GDM1 (cell line): ENCODE results near the gene NDUFS6.

ENCODE experiments used
- DNase-seq: peaks from one replicate; lab custom pipeline; 2025; lab: John Stamatoyannopoulos, UW

The NDUFS6 gene

DNA sequence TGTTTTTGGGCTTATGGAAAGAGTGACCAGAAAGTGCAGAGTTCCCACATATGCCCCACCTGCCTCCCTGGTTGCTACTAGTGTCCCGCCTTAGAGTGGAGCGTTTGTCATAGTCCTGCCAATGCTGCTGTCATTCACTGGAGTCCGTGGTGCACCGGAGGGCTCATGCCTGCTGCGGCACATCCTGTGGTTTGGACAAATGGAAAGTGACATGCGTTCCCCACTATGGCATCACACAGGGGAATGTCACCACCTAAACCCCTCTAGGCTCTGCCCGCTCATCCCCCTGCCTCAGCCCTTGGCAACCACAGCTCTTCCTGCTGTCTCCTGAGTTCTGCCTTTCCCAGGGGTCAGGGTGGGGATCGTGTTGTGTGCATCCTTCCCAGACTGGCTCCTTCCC is 52.3 kb downstream of the NDUFS6 start:
- DNase-seq: no peak

DNA sequence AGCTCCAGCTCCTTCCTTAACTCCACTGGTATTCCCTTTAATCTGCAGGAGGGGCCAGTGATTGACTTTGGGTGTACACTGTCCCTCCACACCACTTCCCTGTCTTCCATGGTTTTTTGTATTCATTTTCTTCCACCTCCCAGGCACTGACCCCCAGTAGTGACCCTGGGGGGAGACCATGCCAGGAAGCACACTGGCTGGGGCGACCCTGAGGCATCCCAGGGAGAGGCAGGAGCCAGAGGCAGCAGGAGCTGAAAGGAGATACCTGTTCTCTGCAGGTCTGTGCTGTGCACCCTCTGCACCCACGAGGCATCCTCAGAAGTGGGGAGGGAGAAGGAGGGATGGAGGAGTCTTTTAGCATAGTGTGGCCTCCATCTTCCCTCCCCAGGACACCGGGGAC is 53.9 kb downstream of the NDUFS6 start:
- no peak for DNase-seq

DNA sequence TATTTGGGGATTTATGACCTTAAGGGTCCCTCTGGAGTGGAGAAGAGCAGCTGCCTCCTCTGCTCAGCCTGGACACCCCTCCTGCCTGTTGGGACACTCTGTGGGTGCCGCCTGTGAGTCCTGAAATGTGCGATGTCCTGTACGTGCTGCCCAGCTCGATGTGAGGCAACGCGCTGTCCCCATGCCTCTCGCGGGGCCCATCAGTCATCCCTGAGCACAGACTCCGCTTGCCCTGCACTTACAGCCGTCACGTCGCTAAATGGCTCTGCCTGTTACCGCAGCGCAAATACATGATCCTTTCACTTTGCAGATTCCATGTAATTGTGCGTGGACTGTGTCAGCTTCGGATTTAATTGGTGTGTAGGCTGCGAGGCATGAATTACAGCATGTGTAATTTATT is 54.4 kb downstream of the NDUFS6 start:
- no peak for DNase-seq

DNA sequence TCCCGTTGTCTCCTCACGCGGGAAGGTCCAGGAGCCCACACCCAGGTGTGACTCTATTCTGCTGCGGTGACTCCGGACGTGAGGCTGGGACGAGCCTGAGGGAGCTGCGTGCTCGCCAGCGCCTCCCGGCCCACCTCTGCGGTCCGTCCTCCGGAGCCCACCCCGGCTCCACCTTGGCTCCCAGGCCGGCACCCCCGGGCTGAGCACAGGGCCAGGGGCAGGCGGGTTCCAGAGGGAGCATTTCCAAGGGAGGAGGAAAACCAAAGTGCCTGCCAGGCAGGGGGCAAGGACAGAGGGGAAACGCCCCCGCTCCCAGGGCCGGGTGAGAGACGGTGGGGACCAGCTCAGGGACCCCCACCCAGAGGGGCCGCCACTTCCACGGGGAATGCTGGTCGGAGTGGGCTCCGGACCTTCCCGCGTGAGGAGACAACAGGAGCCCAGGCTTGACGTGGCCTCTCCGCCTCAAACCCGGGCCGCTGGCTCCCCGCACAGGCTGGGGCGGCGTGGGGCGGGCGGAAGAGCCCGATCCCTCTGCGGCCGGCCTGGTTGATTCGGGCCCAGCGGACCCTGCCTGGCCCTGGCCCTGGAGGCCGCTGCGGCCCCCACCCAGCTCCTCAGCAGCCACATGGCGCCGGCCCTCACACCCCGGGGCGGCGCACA is 55.5 kb downstream of the NDUFS6 start:
- no peak for DNase-seq

DNA sequence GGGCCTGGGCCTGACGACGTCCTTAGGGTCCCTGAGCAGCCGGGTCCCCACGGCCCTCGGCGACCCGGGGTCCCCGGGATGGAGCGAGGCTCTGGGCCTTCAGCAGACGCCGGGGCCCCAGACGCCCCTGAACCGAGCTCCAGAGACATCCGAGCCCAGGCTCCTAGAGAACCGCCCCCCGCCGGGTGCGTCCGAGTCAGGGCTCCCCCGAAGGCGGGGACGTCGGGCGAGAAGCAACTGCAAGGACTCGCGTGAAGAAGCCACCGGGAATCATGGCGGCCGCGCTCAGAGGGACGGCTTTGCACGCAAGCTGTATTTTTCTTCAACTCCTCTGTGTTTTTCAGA is 56.0 kb downstream of the NDUFS6 start:
- no peak for DNase-seq

DNA sequence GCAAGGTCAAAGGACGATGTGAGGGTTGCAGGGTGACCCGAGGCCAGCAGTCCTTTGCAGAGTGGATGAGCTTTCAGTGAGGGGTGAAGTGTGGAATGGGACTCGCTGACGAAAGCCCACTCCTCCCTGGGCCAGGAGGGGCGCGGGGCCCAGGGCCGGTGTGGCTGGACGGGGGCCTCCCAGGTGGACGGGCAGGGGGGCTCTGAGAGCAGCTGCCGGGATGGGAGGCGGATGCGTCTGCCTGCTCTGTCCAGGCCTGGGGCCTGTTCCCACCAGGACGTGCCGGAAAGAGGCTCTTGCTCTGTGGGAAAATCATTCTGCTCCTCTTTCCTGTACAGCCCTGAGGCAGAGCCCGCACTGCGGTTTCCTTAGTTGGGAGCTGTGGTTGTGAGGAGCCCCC is 57.2 kb downstream of the NDUFS6 start:
- DNase-seq: no peak

DNA sequence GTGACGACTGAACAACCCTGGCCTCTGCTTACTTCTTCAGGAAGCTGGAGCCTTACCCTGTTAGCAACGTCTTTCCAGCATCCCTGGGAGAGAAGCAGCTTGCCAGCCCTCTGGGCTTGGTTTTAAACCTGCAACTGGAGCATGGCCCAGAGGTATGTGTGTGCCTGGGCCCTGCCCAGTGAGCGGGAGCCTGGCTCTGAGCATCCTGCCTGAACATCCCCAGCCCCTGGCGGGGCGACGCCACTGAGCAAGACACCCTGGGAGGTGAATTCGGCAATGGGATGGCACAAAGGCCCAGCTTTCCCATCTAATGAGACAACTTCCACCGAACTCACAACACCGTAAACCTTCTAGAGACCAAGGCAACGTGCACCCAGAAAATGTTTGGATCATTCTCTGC is 57.9 kb downstream of the NDUFS6 start:
- no peak for DNase-seq

DNA sequence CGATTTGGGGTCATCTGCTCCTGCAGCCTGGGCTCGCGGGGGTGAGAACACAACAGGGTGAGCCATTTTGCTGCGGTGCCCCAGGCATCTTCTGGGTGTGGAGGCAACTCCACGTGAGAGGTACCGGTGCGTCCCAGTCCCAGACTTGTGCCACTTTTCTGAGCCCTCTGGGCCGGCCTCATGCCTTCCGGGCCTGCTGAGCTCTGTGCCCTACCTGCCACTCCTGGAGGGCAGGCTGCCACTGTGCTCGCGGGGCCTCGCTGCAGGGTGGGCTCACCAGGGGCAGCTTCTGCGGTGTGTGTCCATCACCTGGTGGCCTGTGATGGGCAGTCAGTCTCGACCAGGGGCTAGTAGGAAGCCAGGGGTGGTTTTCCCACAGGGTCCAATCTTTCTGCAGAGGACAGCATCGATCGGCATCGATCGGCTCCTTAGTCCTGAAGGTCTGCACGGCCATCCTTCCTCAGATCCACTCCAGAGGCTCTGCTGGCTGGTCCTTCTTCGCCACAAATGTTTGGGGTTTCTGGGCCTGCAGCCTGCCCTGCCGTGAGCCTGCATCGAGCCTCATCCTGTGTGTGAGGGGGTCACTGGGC is 58.9 kb downstream of the NDUFS6 start:
- DNase-seq: no peak

DNA sequence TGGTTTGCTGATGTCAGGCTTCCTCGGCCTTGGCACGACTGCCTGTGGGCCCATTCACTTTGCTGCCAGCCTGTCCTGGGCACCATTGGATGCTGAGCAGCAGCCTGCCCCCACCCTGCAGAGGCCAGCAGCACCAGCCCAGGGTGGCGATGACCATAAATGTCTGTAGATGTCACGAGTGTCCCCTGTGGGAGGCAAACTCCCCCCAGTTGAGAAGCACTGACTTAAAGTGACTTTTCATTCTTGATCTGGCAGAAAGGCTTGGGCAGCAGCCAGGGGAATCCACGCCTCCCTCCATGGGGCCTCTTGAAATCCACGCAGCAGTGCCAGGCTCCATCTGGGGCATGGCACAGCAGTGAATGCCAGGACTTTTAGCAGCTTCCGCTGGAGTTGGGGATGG is 59.7 kb downstream of the NDUFS6 start:
- DNase-seq: no peak

DNA sequence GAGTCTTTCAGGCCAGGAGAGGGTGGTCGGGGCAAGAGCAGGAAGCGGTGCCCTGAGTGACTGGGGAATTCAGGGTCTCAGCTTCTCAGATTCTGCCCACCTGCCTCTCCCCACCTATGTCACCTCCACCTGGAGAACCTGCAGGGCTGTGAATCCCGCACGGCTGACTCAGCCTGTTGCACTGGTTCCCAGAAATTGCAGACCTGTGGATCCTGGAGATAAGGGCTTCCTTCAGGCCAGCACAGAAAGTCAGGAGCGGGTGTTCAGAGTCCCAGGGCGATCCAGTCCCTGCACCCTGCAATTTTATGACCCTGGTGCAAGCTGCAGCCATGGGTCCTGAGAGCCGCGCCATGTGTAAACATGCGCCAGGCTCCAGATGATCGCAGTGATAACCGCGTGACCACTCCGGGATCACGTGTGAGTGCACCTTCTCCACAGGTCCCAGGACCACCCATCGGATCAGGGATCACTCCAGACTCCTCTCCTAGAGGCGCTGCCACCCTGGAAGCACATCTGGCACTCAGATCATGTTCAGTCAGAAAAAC is 63.8 kb downstream of the NDUFS6 start:
- DNase-seq: no peak

DNA sequence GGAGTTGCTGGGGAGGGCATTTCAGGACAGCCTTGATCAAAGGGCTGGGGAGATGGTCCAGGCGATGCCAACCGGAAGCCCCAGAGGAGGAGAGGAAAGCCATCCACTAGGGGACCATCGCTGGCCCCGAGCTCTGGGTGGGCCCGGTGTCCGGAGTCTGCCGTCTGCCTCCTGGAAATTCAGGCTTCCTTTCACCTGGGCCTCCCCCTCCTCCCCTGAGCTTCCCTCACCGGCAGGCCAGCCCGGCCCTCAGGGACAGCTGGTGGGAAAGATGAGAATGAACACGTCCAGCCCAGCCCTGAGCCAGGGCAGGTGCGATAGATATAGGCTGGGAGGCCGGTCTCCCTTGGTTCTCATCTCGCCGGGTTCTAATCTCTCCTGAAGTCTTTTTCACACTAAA is 64.3 kb downstream of the NDUFS6 start:
- no peak for DNase-seq
